ENCODE results near the gene ASCC2.
A peak's percentile ranks its signal among the peaks of the same experiment; 100 is the strongest.

GRCh38 chr22:29799217-29799680 is 38.8 kb downstream of the ASCC2 start:
- TF ChIP-seq CTCF (IDR thresholded peaks at IDR 0.05; ENCODE audit: low read depth, low read length, missing input control) = peak; percentile 6
- peak in 1 of 2 donors; percentile 79 for TF ChIP-seq GABPA (IDR thresholded peaks at IDR 0.05 in 1 of 2, conservative IDR thresholded peaks at IDR 0.05 in 1 of 2)
- peak; percentile 77 for TF ChIP-seq ZBTB33 (IDR thresholded peaks at IDR 0.05)
- peak; percentile 68 for TF ChIP-seq REST (IDR thresholded peaks at IDR 0.05)
- TF ChIP-seq EGR1 (IDR thresholded peaks at IDR 0.05; ENCODE audit: low read depth in 2 of 2) = peak in 1 of 2 donors; percentile 51
- peak; percentile 55 to 75 for TF ChIP-seq RAD21 (IDR thresholded peaks at IDR 0.05)
- TF ChIP-seq SP1 (IDR thresholded peaks at IDR 0.05) = peak; percentile 90
- peak; percentile 78 to 92 for TF ChIP-seq JUND (IDR thresholded peaks at IDR 0.05)
- TF ChIP-seq MAX (IDR thresholded peaks at IDR 0.05) = peak; percentile 89
- TF ChIP-seq TAF1 (conservative IDR thresholded peaks at IDR 0.05) = no peak
- peak; percentile 76 for TF ChIP-seq YY1 (IDR thresholded peaks at IDR 0.05)
- TF ChIP-seq HNF4G (IDR thresholded peaks at IDR 0.05) = peak; percentile 41
- TF ChIP-seq ATF3 (IDR thresholded peaks at IDR 0.05) = peak; percentile 87
- TF ChIP-seq FOXA1 (IDR thresholded peaks at IDR 0.05) = peak; percentile 34
